H9 (cell line): ENCODE measurements around the gene TMEM108. TPM values are rescaled to one million over a fixed set of nuclear protein-coding genes. Genes with fewer than 3 reads are reported as not detected.

Source experiments
- DNase-seq: peaks from one replicate; pipeline ENCODE4 v3.0.0-alpha.2; 2017
- H2AFZ ChIP-seq: one replicate; pipeline ENCODE4 v1.6.1; 2013; ENCODE audit warnings: mild to moderate bottlenecking, low read length, control low read depth, moderate library complexity
- H2AK5ac ChIP-seq: 2 replicates; pipeline ENCODE4 v1.6.1; 2013; ENCODE audit warnings: low read length, control low read depth, mixed read lengths; ENCODE audit not compliant: insufficient read length
- H2BK120ac ChIP-seq: one replicate; pipeline ENCODE4 v1.6.1; 2013; ENCODE audit warnings: low read depth, mild to moderate bottlenecking, low read length, control low read depth, inconsistent platforms; ENCODE audit not compliant: poor library complexity, severe bottlenecking
- H2BK12ac ChIP-seq: 2 replicates; pipeline ENCODE4 v1.6.1; 2013; ENCODE audit warnings: low read length, control low read depth, mixed read lengths, low read depth; ENCODE audit not compliant: insufficient read length
- H2BK15ac ChIP-seq: 2 replicates; pipeline ENCODE4 v1.6.1; 2013; ENCODE audit warnings: low read depth, low read length, control low read depth
- H2BK20ac ChIP-seq: one replicate; pipeline ENCODE4 v1.6.1; 2013; ENCODE audit warnings: low read depth, mild to moderate bottlenecking, low read length, control low read depth, inconsistent platforms; ENCODE audit not compliant: poor library complexity, severe bottlenecking
- H2BK5ac ChIP-seq: 2 replicates; pipeline ENCODE4 v1.6.1; 2013; ENCODE audit warnings: low read length, control low read depth, mixed read lengths; ENCODE audit not compliant: insufficient read length
- H3K14ac ChIP-seq: 2 replicates; pipeline ENCODE4 v1.6.1; 2013; ENCODE audit warnings: low read length, control low read depth; ENCODE audit not compliant: insufficient read depth
- H3K18ac ChIP-seq: 2 replicates; pipeline ENCODE4 v1.6.1; 2013; ENCODE audit warnings: low read depth, mild to moderate bottlenecking, mixed read lengths, low read length, control low read depth; ENCODE audit not compliant: insufficient read length
- H3K23ac ChIP-seq: 2 replicates; pipeline ENCODE4 v1.6.1; 2013; ENCODE audit warnings: low read length, control low read depth, mixed read lengths, low read depth; ENCODE audit not compliant: insufficient read length
- H3K23me2 ChIP-seq: 2 replicates; pipeline ENCODE4 v1.6.1; 2013; ENCODE audit warnings: low read depth, mild to moderate bottlenecking, mixed read lengths, low read length, control low read depth; ENCODE audit not compliant: insufficient read length, poor library complexity, severe bottlenecking
- H3K27ac ChIP-seq: 2 replicates; pipeline ENCODE4 v1.5.1; 2013; ENCODE audit warnings: low read length, control low read depth, mixed read lengths, low read depth; ENCODE audit not compliant: insufficient read length
- H3K27me3 ChIP-seq: 2 replicates; pipeline ENCODE4 v1.6.1; 2013; ENCODE audit warnings: low read length, control low read depth, inconsistent platforms; ENCODE audit not compliant: insufficient read depth
- H3K4ac ChIP-seq: 2 replicates; pipeline ENCODE4 v1.6.1; 2013; ENCODE audit warnings: low read depth, mild to moderate bottlenecking, control low read depth, inconsistent platforms, low read length, moderate library complexity
- H3K4me1 ChIP-seq: 2 replicates; pipeline ENCODE4 v1.6.1; 2013; ENCODE audit warnings: low read length, control low read depth, inconsistent platforms; ENCODE audit not compliant: insufficient read depth
- H3K4me2 ChIP-seq: 2 replicates; pipeline ENCODE4 v1.6.1; 2013; ENCODE audit warnings: low read length, control low read depth, mixed read lengths; ENCODE audit not compliant: insufficient read length, insufficient read depth
- H3K56ac ChIP-seq: 2 replicates; pipeline ENCODE4 v1.6.1; 2013; ENCODE audit warnings: low read depth, mild to moderate bottlenecking, mixed read lengths, low read length, control low read depth; ENCODE audit not compliant: insufficient read length
- H3K79me1 ChIP-seq: 2 replicates; pipeline ENCODE4 v1.6.1; 2013; ENCODE audit warnings: low read depth, mild to moderate bottlenecking, moderate library complexity, low read length, control low read depth, inconsistent platforms; ENCODE audit not compliant: insufficient read depth, poor library complexity, severe bottlenecking
- H3K79me2 ChIP-seq: 2 replicates; pipeline ENCODE4 v1.6.1; 2013; ENCODE audit warnings: low read length, control low read depth, inconsistent platforms; ENCODE audit not compliant: insufficient read depth
- H3K9ac ChIP-seq: 2 replicates; pipeline ENCODE4 v1.6.1; 2013; ENCODE audit warnings: low read length, control low read depth, mixed read lengths; ENCODE audit not compliant: insufficient read length; ENCODE audit errors: extremely low read depth
- H3K9me3 ChIP-seq: one replicate; pipeline ENCODE4 v1.6.1; 2013; ENCODE audit warnings: low read depth, low read length, inconsistent platforms; ENCODE audit not compliant: control insufficient read depth
- H3T11ph ChIP-seq: one replicate; pipeline ENCODE4 v1.6.1; 2013; ENCODE audit warnings: mild to moderate bottlenecking, low read length, control low read depth, inconsistent platforms
- H4K20me1 ChIP-seq: one replicate; pipeline ENCODE4 v1.6.1; 2013; ENCODE audit not compliant: control insufficient read depth, insufficient read length, insufficient read depth
- H4K5ac ChIP-seq: 2 replicates; pipeline ENCODE4 v1.6.1; 2013; ENCODE audit warnings: low read depth, mild to moderate bottlenecking, mixed read lengths, low read length, control low read depth; ENCODE audit not compliant: insufficient read length
- H4K8ac ChIP-seq: replicated peaks from 2 replicates; pipeline ENCODE4 v1.6.1; 2013; ENCODE audit warnings: low read length, control low read depth, mixed read lengths, low read depth; ENCODE audit not compliant: insufficient read length
- H4K91ac ChIP-seq: 2 replicates; pipeline ENCODE4 v1.6.1; 2013; ENCODE audit warnings: low read depth, mild to moderate bottlenecking, moderate library complexity, mixed read lengths, low read length, control low read depth; ENCODE audit not compliant: insufficient read length
- H3K27ac Mint-ChIP-seq, 3 experiments: 2 replicates in 2 of 3; 3 replicates in 1 of 3; pipeline ENCODE4 v1.8.0; 2020 to 2021; ENCODE audit warnings: mixed read lengths in 3 of 3, mild to moderate bottlenecking in 1 of 3, moderate library complexity in 1 of 3
- H3K27me3 Mint-ChIP-seq: 2 replicates; pipeline ENCODE4 v1.8.0; 2021; ENCODE audit warnings: low read depth, mild to moderate bottlenecking, moderate library complexity, mixed read lengths
- H3K36me3 Mint-ChIP-seq, 3 experiments: 2 replicates in 2 of 3; 3 replicates in 1 of 3; pipeline ENCODE4 v1.8.0; 2020 to 2021; ENCODE audit warnings: low read depth in 3 of 3, mixed read lengths in 3 of 3; ENCODE audit not compliant: insufficient read depth in 1 of 3
- H3K4me1 Mint-ChIP-seq, 2 experiments: 2 replicates each; pipeline ENCODE4 v1.8.0; 2020; ENCODE audit warnings: mixed read lengths in 2 of 2
- H3K4me3 Mint-ChIP-seq, 2 experiments: 2 replicates in 1 of 2; 3 replicates in 1 of 2; pipeline ENCODE4 v1.8.0; 2020 to 2021; ENCODE audit warnings: mild to moderate bottlenecking in 2 of 2, mixed read lengths in 2 of 2, moderate library complexity in 1 of 2
- H3K9me3 Mint-ChIP-seq, 2 experiments: 2 replicates in 1 of 2; 3 replicates in 1 of 2; pipeline ENCODE4 v1.8.0; 2020; ENCODE audit warnings: mild to moderate bottlenecking in 2 of 2, mixed read lengths in 2 of 2, moderate library complexity in 1 of 2
- CTCF ChIP-seq: fragments of 200-600 bp; sonication (generic); conservative IDR thresholded peaks from 3 replicates; pipeline ENCODE4 v1.8.0; 2021; ENCODE audit warnings: antibody characterized with exemption, mild to moderate bottlenecking
- WGBS: extraction: QIAGEN DNeasy Blood & Tissue Kit; methylation state at CpG from one replicate; pipeline ENCODE4 v1.1.7; 2013; ENCODE audit warnings: missing lambda C conversion rate, low lambda C conversion rate, mixed read lengths; ENCODE audit not compliant: insufficient read length; ENCODE audit errors: extremely low coverage; 5-methylcytosine and 5-hydroxymethylcytosine counted together
- total RNA-seq: library from RNA; stranded (reverse); gene quantifications from 2 replicates; pipeline ENCODE4 v1.2.1, GENCODE V29; 2021

The TMEM108 gene
- total RNA-seq, 1 experiment from 2014 or later: 5.0 TPM

GRCh38 chr3:133191818-133192217 lies 153.6 kb downstream of the TMEM108 start:
- H3K56ac ChIP-seq: no peak overlapping the region
- no peak overlapping the region for H2BK5ac ChIP-seq
- H2BK20ac ChIP-seq: no peak overlapping the region
- WGBS: no CpG with 5 or more reads among the region's 2 CpGs
- no peak overlapping the region for H3K4me2 ChIP-seq
- no peak for TF ChIP-seq CTCF
- no peaks in the 10 kb centered on the region for H3K9me3 ChIP-seq
- no peak overlapping the region for H3T11ph ChIP-seq
- H3K23ac ChIP-seq: no peak overlapping the region
- no peaks in the 10 kb centered on the region for H4K20me1 ChIP-seq
- H3K4ac ChIP-seq: no peak overlapping the region
- no peak overlapping the region for H2BK15ac ChIP-seq
- no peak overlapping the region for H3K18ac ChIP-seq
- no peaks in the 10 kb centered on the region for H3K9me3 Mint-ChIP-seq
- no peak overlapping the region for H2AK5ac ChIP-seq
- no peaks in the 10 kb centered on the region for H3K79me2 ChIP-seq
- H2BK12ac ChIP-seq: no peak overlapping the region
- H3K27me3 ChIP-seq: no peaks in the 10 kb centered on the region
- H4K8ac ChIP-seq: no peak overlapping the region
- H3K4me3 Mint-ChIP-seq: no peak overlapping the region
- H2AFZ ChIP-seq: no peak overlapping the region
- peaks cover 8% of the 10 kb centered on the region for H3K4me1 ChIP-seq
- H4K91ac ChIP-seq: no peak overlapping the region
- peaks cover 10 to 14% of the 10 kb centered on the region in 2 experiments for H3K4me1 Mint-ChIP-seq
- H3K14ac ChIP-seq: no peak overlapping the region
- no peak overlapping the region; a peak in 1 of 7 replicates for H3K27ac Mint-ChIP-seq
- H3K36me3 Mint-ChIP-seq: no peaks in the 10 kb centered on the region
- no peaks in the 10 kb centered on the region for H3K23me2 ChIP-seq
- no peak for DNase-seq
- H2BK120ac ChIP-seq: no peak overlapping the region
- no peak overlapping the region for H3K9ac ChIP-seq
- H3K27me3 Mint-ChIP-seq: no peaks in the 10 kb centered on the region
- H3K79me1 ChIP-seq: no peaks in the 10 kb centered on the region
- H3K27ac ChIP-seq: no peak overlapping the region
- no peak overlapping the region for H4K5ac ChIP-seq
